ENCODE data around the gene BBIP1.

DNA sequence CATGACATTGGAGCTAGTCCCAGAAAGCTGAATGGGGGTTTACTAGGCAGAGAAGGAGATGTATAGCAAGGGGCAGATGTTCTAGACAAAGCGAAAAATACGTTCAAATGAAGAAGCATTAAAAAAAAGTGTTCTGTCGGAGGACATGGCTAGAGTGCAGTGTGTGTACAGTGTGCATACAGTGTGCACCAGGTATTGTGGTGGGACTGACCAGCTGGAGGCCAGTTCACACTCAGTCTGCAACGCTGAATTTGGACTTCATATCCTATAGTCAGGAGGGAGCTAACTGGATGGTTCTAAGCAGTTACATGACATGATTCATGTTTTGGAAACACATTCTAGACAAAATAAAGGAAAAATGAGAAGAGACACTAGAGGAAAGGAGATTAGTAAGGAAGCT is 8.8 kb downstream of the BBIP1 start:
- TF ChIP-seq, protein P1, sequence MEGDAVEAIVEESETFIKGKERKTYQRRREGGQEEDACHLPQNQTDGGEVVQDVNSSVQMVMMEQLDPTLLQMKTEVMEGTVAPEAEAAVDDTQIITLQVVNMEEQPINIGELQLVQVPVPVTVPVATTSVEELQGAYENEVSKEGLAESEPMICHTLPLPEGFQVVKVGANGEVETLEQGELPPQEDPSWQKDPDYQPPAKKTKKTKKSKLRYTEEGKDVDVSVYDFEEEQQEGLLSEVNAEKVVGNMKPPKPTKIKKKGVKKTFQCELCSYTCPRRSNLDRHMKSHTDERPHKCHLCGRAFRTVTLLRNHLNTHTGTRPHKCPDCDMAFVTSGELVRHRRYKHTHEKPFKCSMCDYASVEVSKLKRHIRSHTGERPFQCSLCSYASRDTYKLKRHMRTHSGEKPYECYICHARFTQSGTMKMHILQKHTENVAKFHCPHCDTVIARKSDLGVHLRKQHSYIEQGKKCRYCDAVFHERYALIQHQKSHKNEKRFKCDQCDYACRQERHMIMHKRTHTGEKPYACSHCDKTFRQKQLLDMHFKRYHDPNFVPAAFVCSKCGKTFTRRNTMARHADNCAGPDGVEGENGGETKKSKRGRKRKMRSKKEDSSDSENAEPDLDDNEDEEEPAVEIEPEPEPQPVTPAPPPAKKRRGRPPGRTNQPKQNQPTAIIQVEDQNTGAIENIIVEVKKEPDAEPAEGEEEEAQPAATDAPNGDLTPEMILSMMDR (IDR thresholded peaks at IDR 0.05 in 2 of 3, conservative IDR thresholded peaks at IDR 0.05 in 1 of 3; ENCODE audit: control insufficient read depth in 2 of 3, extremely low read depth in 1 of 3, insufficient read depth in 1 of 3, low read depth in 3 of 3, low read length in 3 of 3) = no peak
- no peak for TF ChIP-seq ASH2L (IDR thresholded peaks at IDR 0.05; ENCODE audit: borderline replicate concordance, low read depth)
- no peak for TF ChIP-seq TCF12 (IDR thresholded peaks at IDR 0.05; ENCODE audit: low read depth, low read length)
- TF ChIP-seq, protein P2, sequence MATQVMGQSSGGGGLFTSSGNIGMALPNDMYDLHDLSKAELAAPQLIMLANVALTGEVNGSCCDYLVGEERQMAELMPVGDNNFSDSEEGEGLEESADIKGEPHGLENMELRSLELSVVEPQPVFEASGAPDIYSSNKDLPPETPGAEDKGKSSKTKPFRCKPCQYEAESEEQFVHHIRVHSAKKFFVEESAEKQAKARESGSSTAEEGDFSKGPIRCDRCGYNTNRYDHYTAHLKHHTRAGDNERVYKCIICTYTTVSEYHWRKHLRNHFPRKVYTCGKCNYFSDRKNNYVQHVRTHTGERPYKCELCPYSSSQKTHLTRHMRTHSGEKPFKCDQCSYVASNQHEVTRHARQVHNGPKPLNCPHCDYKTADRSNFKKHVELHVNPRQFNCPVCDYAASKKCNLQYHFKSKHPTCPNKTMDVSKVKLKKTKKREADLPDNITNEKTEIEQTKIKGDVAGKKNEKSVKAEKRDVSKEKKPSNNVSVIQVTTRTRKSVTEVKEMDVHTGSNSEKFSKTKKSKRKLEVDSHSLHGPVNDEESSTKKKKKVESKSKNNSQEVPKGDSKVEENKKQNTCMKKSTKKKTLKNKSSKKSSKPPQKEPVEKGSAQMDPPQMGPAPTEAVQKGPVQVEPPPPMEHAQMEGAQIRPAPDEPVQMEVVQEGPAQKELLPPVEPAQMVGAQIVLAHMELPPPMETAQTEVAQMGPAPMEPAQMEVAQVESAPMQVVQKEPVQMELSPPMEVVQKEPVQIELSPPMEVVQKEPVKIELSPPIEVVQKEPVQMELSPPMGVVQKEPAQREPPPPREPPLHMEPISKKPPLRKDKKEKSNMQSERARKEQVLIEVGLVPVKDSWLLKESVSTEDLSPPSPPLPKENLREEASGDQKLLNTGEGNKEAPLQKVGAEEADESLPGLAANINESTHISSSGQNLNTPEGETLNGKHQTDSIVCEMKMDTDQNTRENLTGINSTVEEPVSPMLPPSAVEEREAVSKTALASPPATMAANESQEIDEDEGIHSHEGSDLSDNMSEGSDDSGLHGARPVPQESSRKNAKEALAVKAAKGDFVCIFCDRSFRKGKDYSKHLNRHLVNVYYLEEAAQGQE (IDR thresholded peaks at IDR 0.05; ENCODE audit: low read depth, low read length) = no peak
- TF ChIP-seq NFIC (IDR thresholded peaks at IDR 0.05; ENCODE audit: low read depth, low read length) = no peak
- no peak for TF ChIP-seq ZZZ3 (IDR thresholded peaks at IDR 0.05; ENCODE audit: control insufficient read depth, insufficient read length, low read depth)
- TF ChIP-seq JUND (IDR thresholded peaks at IDR 0.05; ENCODE audit: low read depth, low read length) = no peak
- TF ChIP-seq HDAC6 (IDR thresholded peaks at IDR 0.05; ENCODE audit: unreplicated experiment) = no peak

Measured in GM12878 (cell line).